Activated CD4-positive, CD25-positive, alpha-beta regulatory T cell treated with anti-CD3 and anti-CD28 coated beads, Interleukin-2, amount 50 U/mL, for 72 hours (primary cell): ENCODE measurements around the gene FBXO40.

ENCODE experiments used
- DNase-seq: peaks from one replicate; pipeline ENCODE4 v3.0.0; 2021

The FBXO40 gene

DNA sequence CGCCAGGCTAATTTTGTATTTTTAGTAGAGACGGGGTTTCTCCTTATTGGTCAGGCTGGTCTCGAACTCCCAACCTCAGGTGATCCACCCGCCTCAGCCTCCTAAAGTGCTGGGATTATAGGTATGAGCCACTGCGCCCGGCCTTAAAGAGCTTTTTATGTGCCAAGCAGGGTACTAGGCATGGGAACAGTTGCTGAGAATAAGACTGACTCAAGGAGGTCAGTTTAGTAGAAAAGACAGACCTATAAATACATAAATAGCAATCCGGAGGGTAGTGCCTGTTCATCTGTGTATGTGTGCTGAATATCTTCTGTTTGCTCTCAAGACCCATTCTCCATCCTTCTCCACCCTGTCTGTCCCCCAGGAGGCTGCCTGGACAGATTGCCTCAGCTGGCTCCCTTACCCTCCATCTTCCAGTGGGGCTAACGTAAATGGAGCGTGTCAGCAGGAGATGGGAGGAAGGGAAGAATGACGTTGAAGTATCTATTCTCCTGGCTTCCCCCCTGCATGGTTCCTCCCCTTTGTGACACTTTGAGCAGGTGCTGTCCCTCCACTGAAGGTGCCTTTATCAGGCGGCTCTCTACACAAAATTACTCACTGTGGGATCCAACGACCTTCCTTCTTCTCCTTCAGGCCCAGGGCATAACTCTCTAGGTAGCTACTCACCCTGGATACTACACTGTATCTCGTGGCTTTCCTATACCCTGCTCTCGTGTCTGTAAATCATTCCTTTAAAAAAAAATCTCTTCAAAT is 31.1 kb downstream of the FBXO40 start:
- no peak for DNase-seq

DNA sequence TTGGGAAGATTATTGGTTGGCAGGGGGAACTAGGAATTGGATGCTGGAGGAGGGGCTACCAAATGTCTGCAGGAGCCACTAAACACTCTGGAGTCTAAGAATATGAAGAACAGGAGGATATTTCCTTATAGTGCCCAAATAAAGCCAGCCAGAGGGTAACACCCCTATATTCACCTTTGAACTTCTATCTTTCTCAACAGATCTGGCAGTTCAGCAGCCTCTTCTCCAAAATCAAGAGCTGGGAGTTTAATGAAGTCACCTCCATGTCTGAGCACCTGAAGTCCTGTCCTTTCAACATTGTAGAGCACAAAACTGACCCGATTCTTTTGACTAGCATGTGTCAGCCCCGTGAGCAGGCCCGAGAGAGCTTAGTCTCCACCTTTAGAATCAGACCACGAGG is 33.3 kb downstream of the FBXO40 start:
- DNase-seq = no peak

DNA sequence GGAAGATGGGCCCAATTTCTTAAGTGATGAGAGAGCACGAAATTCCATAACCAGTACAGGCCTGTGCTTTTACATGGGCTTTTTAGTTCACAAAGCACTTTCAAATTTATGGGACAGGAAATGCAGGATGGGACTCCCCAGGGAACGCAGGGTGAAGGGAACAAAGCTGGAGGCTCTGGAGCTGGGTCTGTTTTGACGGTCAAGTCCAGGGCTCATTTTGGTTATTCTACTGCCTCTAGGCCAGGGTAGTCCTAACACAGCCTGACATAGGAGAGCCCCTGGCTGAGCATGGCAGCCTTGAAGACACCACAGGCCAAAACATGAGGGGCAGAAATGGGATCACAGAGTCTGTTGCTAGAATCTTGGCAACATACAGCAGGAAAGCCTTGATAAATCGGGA is 34.0 kb downstream of the FBXO40 start:
- DNase-seq = no peak

DNA sequence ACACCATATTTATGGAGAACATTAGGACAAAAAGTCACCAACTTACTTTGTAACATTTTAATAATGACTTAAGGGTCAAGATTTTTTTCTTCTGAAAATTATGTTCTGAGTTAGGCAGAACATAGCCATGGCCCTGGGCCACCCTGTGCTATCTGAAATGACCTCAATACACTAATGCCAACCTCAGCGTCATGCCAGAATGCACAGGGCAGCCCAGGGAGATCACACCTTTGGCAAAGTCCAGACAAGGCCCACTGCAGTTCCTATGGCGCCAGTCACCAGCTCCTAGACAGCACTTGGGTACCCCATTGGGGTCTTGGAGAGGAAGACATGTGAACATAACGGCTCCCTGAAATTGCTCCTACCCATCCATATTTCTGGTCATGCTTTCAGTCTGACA is 34.4 kb downstream of the FBXO40 start:
- DNase-seq = no peak

DNA sequence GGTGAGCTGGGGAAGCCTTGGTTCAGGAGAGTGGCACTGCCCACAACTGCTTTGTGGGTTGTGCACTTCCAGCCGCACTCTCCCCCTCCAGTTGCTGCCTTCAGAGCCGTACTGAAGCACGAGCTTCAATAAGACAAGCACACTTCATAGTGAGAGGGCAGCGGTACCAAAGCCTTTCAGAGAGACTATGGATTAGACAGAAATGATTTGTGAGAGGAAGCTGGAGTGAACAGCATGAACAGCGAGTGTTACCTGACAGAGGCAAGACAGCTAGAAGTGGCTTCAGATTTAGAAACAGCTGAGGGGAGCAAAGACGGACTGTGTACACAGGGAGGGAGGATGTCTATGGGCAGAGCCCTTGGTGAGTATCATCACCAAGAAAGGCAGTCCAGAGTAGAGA is 36.4 kb downstream of the FBXO40 start:
- DNase-seq = no peak

DNA sequence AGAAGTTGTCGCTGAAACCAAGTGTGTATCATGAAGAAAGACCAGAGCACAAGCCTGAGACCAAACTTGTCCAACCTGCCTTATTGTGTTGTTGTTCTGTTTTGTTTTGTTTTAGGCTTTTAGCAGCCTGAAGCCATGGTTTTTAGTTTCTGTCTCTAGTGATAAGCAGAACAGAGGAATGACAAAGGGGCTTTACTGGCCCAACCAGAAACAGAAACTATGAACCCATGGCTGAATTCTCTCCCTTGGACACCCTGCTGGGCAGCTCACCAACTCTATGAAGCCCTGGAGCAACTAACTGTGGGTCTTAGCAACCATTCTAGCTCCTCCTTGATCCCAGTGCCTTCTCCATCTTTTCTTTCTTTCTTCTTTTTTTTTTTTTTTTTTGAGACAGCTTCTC is 37.2 kb downstream of the FBXO40 start:
- no peak for DNase-seq

DNA sequence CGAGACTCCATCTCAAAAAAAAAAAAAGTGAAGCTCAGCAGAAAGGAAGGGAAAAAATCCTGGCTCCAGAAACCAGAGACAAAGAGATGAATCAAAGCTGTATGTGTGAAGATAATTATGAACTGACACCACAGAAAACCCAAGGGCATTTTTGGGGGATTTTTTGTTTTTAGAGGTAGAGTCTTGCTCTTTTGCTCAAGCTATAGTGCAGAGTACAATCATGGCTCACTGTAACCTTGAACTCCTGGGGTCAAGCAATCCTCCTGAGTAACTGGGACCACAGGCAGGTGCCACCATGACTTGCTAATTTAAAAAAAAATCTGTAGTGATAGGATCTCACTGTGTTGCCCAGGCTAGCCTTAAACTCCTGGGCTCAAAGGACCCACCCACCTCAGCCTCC is 44.7 kb downstream of the FBXO40 start:
- no peak for DNase-seq

DNA sequence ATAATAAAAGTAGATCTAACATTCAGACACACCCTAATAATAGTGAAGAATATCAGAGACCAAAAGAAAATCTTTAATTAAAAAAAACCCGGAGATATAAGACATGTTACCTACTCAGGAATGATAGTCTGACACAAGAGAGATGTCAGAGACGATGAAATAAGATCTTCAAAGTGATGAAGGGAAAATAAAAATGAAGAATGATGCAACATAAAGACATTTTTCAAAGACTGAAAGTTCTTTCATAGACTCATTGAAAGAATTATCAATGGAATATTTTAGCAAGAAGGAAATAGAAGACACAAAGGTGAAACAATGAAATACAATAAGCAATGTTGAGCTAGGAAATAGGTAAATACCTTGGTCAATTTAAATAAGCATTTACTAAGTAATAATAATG is 47.9 kb downstream of the FBXO40 start:
- no peak for DNase-seq

DNA sequence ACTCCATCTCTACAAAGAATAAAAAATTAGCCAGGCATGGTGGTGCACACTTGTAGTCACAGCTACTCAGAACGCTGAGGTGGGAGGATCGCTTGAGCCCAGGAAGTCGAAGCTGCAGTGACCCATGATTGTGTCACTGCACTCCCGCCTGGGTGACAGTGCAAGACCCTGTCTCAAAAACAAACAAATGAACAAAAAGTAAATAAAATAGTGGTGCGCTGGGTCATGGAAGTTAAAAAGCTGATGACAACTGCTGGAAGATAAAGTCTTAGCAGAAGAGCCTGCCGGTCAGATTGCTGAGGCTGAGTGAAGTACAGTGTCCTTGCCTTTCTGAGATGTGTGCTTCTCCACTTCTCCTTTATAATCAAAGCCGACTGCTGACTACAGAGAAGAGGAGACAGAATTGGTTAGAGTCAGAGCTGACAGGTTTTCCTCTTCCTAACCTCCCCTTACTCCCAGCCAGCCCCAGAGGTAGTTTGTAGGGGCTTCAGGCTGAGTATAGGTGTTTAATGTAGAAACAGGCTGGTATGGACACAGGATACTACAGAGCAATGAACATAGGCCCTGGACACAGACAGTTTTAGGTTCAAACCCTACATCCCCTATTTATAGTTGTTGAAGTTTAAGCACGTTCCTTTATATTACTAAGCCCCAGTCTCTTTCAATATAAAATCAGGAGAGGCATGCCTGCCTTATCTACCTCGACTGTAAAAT is 49.6 kb downstream of the FBXO40 start:
- DNase-seq = no peak

DNA sequence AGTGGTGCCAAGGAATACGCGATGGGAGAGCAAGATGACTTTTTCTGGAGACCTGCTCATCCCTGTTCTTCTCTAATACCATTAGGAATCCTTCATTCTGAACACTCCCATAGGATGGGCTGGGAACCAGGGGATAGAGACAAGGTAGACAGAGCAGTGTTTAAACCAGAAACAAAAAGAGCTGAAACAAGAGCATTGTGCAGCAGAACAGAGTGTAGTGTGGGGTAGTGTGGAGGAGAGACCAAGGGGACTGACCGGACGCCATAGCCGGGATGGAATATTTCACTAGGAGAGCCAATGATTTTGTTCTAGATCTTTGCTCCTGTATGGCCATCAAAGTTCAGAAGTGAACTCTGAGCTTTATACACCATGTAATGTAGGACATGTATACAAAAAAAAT is 51.9 kb downstream of the FBXO40 start:
- DNase-seq = no peak

DNA sequence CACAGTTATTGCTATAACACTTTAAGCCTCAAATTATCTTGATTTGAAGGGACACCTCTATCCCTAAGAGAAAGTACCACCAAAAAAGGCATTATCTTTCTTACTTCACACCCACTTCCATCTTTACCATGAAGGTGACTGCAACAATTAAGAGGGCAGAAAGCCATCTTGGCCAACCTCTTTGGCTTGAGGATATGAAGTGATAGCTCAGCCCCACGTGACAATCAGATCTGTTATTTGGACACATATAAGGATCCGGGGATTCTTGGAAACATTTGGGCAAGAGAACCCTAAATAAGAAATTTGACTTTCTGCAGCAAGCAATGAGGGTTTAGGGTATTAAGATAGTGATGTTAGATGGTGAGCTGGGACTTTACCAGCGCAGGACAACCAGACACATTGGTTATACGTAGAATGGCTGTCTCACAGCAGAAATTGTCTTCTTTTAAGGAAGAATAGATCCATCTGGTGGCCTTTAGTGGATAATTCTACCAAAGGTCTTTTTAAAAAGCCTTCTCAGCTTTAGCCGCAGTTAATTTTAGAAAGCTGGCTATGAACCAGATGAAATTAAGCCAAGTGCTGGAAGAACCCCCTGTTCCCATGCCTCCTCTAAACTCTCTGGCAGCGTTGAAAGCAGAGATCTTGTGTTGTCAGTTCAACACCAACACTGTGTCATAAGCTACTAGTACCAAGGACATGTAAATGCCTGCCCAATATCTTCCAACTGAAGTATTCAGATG is 55.2 kb downstream of the FBXO40 start:
- no peak for DNase-seq

DNA sequence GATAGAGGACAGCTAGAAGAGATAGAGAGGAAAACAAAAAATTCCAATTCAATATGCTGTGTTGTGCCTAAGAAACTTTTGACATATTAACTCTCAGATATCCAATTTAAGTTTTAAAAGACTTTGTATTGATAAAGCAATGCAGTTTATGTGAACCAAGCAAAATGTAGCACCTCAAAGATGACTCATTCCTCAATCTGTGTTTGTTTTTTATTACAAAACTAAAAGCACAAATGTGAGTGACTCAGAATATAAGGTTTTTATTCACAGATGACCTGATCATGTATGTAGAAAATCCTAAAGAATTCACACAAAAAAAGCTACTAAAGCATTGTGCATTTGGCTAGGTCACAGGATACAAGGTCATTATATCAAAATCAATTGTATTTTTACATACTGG is 56.5 kb downstream of the FBXO40 start:
- no peak for DNase-seq

DNA sequence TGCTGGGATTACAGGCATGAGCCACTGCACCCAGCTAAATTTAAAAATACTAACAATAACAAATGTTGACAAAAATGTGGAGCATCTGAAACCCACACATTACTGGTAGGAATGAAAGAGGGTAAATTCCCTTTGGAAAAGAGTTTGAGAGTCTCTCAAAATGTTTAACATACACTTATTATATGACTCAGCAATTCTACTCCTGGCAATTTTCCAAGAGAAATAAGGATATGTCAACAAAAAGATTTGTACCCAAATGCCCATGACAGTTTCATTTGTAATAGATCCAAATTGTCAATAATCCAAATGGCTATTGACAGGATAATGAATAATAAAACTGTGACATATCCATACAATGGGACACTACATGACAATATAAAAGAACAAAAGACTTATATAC is 58.5 kb downstream of the FBXO40 start:
- DNase-seq = no peak

DNA sequence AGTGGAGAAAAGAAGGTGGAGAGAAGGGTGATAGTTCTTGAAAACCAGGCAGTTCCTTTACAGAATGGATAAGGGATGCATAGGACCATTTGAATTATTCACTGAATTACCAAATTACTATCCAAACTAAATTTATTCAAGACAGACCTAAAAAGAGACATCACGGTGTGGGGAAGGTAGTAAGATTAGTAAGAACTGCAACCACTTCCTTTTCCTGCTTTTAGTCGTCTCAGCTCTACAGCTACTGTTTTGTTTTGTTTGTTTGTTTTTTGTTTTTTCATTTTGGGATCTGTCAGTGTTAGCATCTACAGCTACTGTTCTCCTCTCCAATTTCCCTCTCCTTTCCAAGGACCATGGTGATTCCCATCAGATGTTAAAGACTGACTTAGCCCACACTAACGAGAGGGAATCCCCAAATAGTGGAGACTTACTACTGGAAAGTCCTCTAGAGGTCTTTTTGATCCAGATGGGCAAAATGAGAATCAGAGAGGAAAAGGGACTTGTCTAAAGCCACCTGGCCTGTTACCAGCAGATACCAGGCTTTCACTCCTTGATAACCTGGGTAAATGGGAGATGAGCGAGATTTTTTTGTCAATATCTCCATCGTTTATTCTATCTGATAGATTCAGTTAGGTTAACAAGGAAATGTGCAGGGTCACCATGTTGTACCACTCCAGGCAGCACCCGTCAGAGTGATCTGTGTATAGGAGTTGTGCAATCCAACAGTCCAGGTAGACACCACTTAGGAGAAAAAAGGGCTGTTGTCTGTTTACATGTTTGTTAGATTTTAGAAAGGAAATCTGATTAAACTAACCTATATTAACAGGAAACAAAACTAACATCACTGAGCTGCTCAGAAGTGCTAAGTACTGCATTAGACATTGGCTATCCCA is 61.6 kb downstream of the FBXO40 start:
- no peak for DNase-seq

DNA sequence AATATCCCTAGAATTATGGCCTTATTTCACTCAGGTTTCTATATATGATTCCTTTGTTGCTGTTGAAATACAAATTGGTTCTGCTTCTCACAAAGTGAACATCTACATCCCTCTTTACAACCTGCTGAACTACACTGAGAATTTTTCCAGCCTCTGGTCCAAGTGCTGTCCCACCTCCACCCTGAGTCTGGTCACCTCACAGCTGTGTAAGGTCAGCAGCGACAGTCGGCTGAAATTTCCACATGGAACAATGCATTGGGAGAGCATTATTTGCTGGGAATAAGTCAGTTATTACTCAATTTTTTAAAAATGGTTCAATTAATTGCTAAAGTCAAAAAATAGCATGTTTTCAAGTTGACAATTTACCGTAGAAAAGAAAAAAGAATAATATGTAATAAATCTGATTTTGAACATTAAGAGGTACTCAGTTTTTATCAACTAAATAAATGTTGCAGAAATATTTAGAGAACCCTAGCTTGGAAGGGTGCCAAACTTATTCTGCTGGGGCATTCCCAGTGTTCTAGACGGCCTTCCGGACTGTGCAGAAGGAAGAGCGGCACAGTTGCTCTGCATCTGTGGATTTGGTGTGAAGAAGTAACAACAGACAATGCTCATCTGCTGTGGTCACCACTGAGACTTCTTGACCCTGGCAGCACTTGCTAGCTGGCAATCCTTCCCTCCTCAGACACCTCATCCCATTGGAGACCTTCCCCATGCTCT is 65.7 kb downstream of the FBXO40 start:
- DNase-seq = no peak

DNA sequence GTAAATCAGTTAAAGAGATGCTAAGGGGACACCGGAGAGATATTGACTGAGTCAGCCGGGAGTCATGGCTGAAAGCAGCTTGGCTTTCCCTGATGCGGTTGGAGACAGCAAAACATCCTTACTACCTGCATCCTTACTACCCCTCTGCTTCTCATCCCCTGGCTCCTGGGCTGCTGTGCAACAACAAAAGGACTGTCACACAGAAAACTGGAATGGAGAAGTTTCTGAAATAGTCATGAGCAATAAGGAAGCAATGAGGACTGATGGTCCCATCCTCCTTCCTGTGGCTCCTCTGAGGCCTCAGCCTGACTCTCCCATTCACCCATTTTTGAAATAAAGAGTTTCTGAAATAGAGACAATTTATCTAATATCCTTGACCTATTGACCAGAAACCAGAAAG is 66.4 kb downstream of the FBXO40 start:
- DNase-seq = no peak

DNA sequence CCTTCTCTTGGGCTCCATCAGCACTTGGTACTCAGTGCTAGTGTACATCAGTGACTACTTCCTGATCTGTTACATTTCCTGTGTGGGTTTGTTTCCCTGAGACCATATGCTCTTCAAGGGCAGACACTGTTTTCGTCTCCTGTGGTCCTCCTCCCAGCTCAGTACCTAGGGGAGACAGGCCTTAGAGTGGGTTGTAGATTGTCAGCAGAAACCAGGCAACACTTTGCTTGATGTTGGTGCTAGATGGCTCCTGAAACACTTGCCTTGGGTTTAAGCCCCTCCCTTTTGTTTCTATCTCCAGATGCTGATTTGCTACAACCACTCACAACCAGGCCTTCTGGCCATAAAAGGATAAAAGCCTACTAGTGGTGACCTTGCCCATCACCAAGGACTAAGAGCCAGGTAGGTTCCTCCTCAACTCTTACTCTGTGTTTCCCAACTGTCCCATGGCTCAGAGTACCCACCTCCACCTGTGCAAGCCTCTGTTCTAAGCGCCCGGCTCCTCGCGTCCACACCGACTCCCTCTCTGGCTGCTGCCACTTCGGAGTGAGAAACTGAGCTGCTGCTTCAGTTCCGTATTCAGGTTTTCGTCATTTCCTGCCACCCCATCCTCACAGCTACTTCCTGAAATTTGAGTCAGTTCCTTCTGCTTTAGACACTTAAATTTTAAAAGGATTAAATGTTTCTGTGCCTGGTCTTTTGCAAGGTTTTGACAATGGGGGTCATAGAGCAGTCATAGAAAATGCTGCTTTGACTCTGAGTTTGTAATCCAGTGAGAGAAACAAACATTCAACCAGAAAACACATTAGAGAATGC is 67.4 kb downstream of the FBXO40 start, which contains the start of gene HCLS1:
Gene HCLS1, minus strand, starts transcription at position 548 of the 816 bp plus-strand sequence. CDS start 2,556 bp downstream, outside the sequence.
- DNase-seq = peak; percentile 75

DNA sequence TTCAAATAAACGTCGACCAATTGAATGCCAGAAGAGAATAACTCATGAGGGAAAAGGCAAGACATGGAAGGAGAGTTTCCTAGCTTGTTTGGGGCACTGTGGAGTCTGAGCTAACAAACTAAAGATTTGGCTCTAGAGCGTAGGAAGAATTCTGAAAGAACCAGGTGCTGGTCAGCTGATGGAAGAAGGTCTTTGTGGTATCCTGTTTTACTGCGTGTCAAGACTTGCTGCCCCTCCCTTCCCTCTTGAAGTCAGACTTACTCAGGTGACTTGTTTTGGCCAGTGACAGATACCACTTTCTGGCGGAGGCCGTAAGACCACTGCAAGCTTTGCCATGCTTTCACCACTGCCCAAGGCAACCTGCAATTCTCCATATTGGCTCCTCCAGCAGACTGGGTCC is 68.2 kb downstream of the FBXO40 start:
- DNase-seq = no peak

DNA sequence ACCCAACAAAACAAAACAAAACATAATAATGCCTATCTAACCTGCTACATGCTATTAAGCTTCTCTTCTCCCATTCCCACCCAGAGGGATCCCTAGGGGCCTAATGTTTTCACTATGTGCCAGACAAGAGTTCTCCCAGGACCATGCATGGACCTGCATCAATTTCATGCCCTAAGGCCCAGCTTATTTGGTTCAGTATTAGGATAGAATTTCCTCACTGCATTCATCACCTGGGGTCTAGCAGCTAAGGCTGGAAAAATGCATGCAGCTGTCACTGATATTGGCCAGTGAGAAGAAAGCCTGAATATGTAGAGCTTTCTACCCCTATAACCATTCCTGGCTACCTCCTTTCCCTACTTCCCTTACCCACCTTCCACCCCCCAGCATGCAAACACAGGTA is 69.6 kb downstream of the FBXO40 start:
- DNase-seq = no peak

DNA sequence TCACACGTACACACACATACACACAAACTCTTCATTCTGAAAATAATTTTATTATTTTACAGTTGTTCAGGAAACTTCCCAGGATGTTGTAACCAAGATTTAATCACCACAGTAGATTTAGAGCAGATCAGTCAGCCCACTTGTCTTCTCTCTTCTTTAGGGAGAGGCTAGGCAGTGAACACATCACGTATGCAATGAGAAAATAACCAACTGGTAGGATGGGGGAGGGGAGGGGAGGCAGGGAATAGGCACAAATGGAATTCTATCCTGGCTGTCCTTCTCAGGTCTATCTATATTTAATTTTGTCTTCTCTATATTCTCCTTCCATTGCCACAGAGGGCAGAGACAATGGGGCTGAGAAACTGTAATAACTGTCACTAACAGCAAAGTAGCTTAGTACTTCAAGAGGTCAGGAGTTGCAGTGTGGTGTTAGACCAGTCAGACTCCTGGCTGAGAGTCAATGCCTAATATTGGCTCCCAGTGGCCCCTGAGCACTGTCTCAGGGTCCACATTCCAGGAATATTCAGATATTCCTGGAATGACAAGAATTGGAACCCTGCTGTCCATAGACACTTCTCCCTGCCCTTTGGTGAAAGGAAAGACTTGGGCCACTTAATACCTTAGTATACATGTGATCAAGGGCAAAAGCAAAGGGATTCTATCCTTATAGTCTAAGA is 70.1 kb downstream of the FBXO40 start:
- DNase-seq = no peak

DNA sequence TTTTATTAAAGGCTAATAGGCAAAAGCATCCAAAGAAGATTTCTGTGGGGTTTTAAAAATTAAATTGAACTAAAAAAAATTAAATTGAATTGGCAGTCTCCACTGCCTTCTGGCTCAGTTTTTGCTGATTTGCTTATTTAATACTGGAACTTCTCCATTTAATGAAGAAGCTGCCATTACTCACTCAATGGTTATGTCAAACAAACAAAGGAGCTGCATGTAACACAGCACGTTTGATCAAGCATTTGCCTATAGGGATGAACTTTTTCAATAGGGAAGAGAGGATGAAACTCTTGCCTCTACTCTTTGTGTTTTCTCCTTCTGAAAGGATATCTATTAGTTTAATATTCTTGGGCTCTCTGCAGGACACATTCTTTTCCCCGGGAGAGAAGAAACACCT is 72.3 kb downstream of the FBXO40 start:
- no peak for DNase-seq
